ENCODE measurements around the gene P2RX3.

DNA sequence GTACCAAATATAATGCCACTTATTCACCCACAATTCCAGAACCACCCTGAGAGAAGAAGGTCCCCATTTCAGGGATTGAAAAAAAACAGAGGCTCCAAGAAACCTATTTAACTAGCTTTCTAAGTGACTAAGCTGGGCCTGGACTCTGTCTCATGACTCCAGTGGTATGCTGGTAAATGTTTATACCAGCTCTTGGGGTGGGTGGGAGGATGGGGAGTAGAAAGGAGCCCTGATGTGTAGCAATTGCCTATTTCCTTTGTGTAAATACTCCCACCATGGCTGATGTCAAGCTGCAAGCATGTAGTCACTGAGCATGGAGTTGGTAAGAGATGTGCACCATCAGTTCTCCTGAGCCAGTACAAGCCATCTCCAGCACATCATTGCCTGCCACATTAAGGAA is 40.0 kb downstream of the P2RX3 start:
- TF ChIP-seq, protein P1, sequence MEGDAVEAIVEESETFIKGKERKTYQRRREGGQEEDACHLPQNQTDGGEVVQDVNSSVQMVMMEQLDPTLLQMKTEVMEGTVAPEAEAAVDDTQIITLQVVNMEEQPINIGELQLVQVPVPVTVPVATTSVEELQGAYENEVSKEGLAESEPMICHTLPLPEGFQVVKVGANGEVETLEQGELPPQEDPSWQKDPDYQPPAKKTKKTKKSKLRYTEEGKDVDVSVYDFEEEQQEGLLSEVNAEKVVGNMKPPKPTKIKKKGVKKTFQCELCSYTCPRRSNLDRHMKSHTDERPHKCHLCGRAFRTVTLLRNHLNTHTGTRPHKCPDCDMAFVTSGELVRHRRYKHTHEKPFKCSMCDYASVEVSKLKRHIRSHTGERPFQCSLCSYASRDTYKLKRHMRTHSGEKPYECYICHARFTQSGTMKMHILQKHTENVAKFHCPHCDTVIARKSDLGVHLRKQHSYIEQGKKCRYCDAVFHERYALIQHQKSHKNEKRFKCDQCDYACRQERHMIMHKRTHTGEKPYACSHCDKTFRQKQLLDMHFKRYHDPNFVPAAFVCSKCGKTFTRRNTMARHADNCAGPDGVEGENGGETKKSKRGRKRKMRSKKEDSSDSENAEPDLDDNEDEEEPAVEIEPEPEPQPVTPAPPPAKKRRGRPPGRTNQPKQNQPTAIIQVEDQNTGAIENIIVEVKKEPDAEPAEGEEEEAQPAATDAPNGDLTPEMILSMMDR (conservative IDR thresholded peaks at IDR 0.05; ENCODE audit: low read length): no peak
- TF ChIP-seq EZH2phosphoT487 (IDR thresholded peaks at IDR 0.05; ENCODE audit: borderline replicate concordance, low read depth, low read length): no peak
